Hepatocyte (in vitro differentiated cells): ENCODE results near the gene ABHD8. TPM values are rescaled to one million over a fixed set of nuclear protein-coding genes. Genes with fewer than 3 reads are reported as not detected.

Source experiments
- DNase-seq: peaks from one replicate; pipeline ENCODE4 v3.0.0-alpha.2; 2016; ENCODE audit warnings: low spot score
- H2AFZ ChIP-seq: fragments of 200-600 bp; sonication (generic); 2 replicates; pipeline ENCODE4 v1.6.0; 2016; ENCODE audit warnings: antibody characterized with exemption, mild to moderate bottlenecking
- H3K27ac ChIP-seq: fragments of 200-600 bp; sonication (generic); 2 replicates; pipeline ENCODE4 v1.5.1; 2016; ENCODE audit warnings: mild to moderate bottlenecking
- H3K27me3 ChIP-seq: fragments of 200-600 bp; sonication (generic); 2 replicates; pipeline ENCODE4 v1.6.1; 2016
- H3K36me3 ChIP-seq: fragments of 200-600 bp; sonication (generic); replicated peaks from 2 replicates; pipeline ENCODE4 v1.5.1; 2016; ENCODE audit warnings: low read depth; ENCODE audit not compliant: insufficient read depth
- H3K4me1 ChIP-seq: fragments of 200-600 bp; sonication (generic); 2 replicates; pipeline ENCODE4 v1.5.1; 2016; ENCODE audit warnings: mild to moderate bottlenecking, moderate library complexity; ENCODE audit not compliant: insufficient read depth
- H3K4me2 ChIP-seq: fragments of 200-600 bp; sonication (generic); 2 replicates; pipeline ENCODE4 v1.6.0; 2016
- H3K4me3 ChIP-seq: fragments of 200-600 bp; sonication (generic); 2 replicates; pipeline ENCODE4 v1.5.1; 2016; ENCODE audit warnings: mild to moderate bottlenecking
- H3K79me2 ChIP-seq: fragments of 200-600 bp; sonication (generic); 2 replicates; pipeline ENCODE4 v1.6.0; 2017; ENCODE audit warnings: mild to moderate bottlenecking
- H3K9me2 ChIP-seq: fragments of 200-600 bp; sonication (generic); replicated peaks from 2 replicates; pipeline ENCODE4 v1.6.0; 2017; ENCODE audit warnings: mild to moderate bottlenecking; ENCODE audit not compliant: insufficient read depth
- H3K9me3 ChIP-seq: fragments of 200-600 bp; sonication (generic); 2 replicates; pipeline ENCODE4 v1.5.1; 2016; ENCODE audit warnings: low read depth, mild to moderate bottlenecking
- H4K20me1 ChIP-seq: fragments of 200-600 bp; sonication (generic); 2 replicates; pipeline ENCODE4 v1.6.0; 2016; ENCODE audit warnings: mild to moderate bottlenecking; ENCODE audit not compliant: insufficient read depth, poor library complexity, severe bottlenecking
- CTCF ChIP-seq: fragments of 200-600 bp; sonication (generic); IDR thresholded peaks from 2 replicates; pipeline ENCODE4 v1.5.1; 2016; ENCODE audit warnings: antibody characterized with exemption, mild to moderate bottlenecking; ENCODE audit not compliant: poor library complexity
- EZH2 ChIP-seq: fragments of 200-600 bp; sonication (generic); IDR thresholded peaks from 2 replicates; pipeline ENCODE4 v1.6.1; 2016; ENCODE audit warnings: antibody characterized with exemption, mild to moderate bottlenecking, borderline replicate concordance
- EZH2phosphoT487 ChIP-seq: fragments of 200-600 bp; sonication (generic); IDR thresholded peaks from one replicate; pipeline ENCODE4 v1.6.1; 2018; ENCODE audit warnings: antibody characterized with exemption, mild to moderate bottlenecking, low read depth, moderate library complexity; ENCODE audit not compliant: unreplicated experiment, severe bottlenecking
- WGBS: methylation state at CpG from one replicate; pipeline ENCODE4 v1.1.6; 2016; ENCODE audit warnings: low lambda C conversion rate; ENCODE audit errors: missing lambda C conversion rate; 5-methylcytosine and 5-hydroxymethylcytosine counted together
- polyA plus RNA-seq: library from polyadenylated mRNA; unstranded; fragments of >200 nt; fragmentation: Nextera tagmentation; extraction: Ambion mirVana; gene quantifications from 2 replicates; pipeline ENCODE4 v1.2.1, GENCODE V29; 2016
- total RNA-seq: library from RNA; depleted of rRNA; stranded (reverse); fragments of >200 nt; gene quantifications from 2 replicates; pipeline ENCODE4 v1.2.3, GENCODE V29; 2014

ABHD8 gene
- total and polyA plus RNA-seq, 2 experiments from 2014 or later: 12.9 to 17.6 TPM

DNA sequence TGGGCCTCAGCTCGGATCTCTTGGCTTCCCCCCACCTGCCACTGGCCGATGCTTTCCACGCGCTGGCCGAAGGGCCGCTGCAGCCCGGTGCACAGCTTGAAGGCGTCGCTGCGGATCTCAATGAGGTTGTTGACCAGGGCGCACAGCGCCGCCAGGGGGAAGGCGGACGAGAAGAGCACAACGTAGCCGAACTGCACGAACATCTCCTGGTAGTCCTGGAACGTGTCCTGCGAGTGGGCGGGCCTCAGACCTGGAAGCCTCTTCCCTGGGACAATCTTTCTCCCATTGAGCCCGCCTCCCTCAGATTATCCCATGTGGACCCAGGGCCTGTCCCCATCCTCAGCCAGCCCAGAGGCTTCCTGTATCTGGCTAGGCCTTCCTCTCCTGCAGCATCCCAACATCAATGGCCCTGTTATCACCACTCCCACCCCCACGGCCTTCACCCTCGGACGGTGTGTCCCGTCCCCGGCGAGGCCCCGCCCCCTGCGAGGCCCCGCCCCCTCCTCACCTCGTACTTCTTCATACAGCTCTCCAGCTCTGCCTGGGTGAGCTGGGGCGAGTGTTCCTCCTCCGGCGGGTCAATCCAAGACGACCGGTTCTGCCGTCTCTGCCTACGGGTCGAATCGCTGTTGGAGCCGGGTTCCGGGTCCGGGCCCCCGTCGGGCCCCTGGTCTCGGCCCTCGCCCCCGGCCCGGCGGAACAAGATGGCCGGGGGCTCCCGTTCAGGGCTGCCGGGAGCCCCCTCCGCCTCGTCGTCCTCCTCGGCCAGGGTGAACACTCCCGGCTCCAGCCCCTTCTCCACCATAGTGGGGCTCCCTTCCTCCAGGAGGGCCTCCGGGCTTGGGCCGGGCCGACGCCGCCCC, 24.7 kb upstream of the ABHD8 start:
- WGBS: 16% methylated on average over 47 of the region's 64 CpGs
- DNase-seq: peak; percentile 89

DNA sequence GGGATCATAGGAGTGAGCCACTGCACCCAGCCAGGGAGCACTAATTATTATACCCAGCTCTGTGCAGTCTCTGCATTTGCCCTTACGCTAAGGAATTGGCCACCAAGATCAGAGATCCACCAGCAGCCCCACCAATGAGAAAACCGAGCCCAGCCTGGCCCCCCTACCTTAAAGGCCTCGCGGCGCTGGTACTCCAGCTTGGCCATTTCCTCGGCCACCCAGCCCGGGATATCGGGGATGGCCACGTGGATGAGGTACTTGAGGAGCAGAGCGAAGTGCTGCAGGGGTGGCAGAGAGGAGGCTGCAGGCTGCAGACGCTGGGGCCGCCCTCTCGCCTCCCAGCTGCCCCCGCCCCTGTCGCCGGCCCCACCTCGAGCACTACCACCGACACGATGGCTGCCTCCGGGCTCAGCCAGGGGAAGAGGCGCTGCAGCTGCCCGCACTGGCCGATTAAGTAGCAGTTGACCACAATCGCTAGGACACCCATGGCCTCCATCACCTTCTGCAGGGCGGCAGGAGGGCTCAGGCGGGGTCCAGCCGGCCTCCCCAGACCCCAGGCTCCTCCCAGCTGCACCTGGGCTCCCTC, 23.9 kb upstream of the ABHD8 start:
- H2AFZ ChIP-seq: no peak overlapping the region
- no peak overlapping the region for H3K4me3 ChIP-seq
- no peak overlapping the region for H3K27ac ChIP-seq

More for the DNA sequence above, 24.7 kb upstream of the ABHD8 start:
- H3K4me1 ChIP-seq: peaks cover 12% of the 10 kb centered on the region
- peak overlapping the region; percentile 94 for H3K4me2 ChIP-seq
- H3K9me3 ChIP-seq: no peaks in the 10 kb centered on the region
- no peaks in the 10 kb centered on the region for H3K79me2 ChIP-seq
- H4K20me1 ChIP-seq: no peaks in the 10 kb centered on the region
- no peak overlapping the region for H3K4me3 ChIP-seq
- H2AFZ ChIP-seq: peak overlapping the region; percentile 90
- H3K27me3 ChIP-seq: no peaks in the 10 kb centered on the region
- no peaks in the 10 kb centered on the region for H3K36me3 ChIP-seq
- H3K9me2 ChIP-seq: no peaks in the 10 kb centered on the region
- peak overlapping the region; percentile 85 for H3K27ac ChIP-seq
- TF ChIP-seq EZH2: no peak
- peak; percentile 47 for TF ChIP-seq CTCF
- no peak for TF ChIP-seq EZH2phosphoT487

GRCh38 chr19:17326595-17326966, 23.4 kb upstream of the ABHD8 start:
- H3K79me2 ChIP-seq: no peaks in the 10 kb centered on the region
- WGBS: 93% methylated on average over 11 of the region's 11 CpGs
- H3K4me3 ChIP-seq: no peak overlapping the region
- no peaks in the 10 kb centered on the region for H4K20me1 ChIP-seq
- H3K9me3 ChIP-seq: no peaks in the 10 kb centered on the region
- no peak for DNase-seq
- H3K36me3 ChIP-seq: no peaks in the 10 kb centered on the region
- no peak for TF ChIP-seq CTCF
- TF ChIP-seq EZH2: no peak
- TF ChIP-seq EZH2phosphoT487: no peak
- no peak overlapping the region for H3K4me2 ChIP-seq
- no peaks in the 10 kb centered on the region for H3K27me3 ChIP-seq
- peaks cover 12% of the 10 kb centered on the region for H3K4me1 ChIP-seq
- no peak overlapping the region for H3K27ac ChIP-seq
- no peak overlapping the region for H2AFZ ChIP-seq
- no peaks in the 10 kb centered on the region for H3K9me2 ChIP-seq

More for the DNA sequence above, 23.9 kb upstream of the ABHD8 start:
- Histone ChIP-seq H3K4me2 (peak overlapping the region; percentile 94), H3K79me2 (no peaks in the 10 kb centered on the region), H3K4me1 (peaks cover 12% of the 10 kb centered on the region), H3K9me2 (no peaks in the 10 kb centered on the region), H3K36me3 (no peaks in the 10 kb centered on the region), H3K27me3 (no peaks in the 10 kb centered on the region), H4K20me1 (no peaks in the 10 kb centered on the region), H3K9me3 (no peaks in the 10 kb centered on the region)
- no peak for TF ChIP-seq CTCF
- TF ChIP-seq EZH2: no peak
- TF ChIP-seq EZH2phosphoT487: no peak
- 86% methylated on average over 23 of the region's 27 CpGs for WGBS
- no peak for DNase-seq
